IMR-90 (cell line): ENCODE data around the gene RBFOX2. TPM values are rescaled to one million over a fixed set of nuclear protein-coding genes. Genes with fewer than 3 reads are reported as not detected.

Source experiments
- ATAC-seq: fragments of 200-7000 bp; cut with Tn5 transposase; 2 replicates; pipeline ENCODE4 v1.9.1; 2020; ENCODE audit warnings: low read depth, mild to moderate bottlenecking, moderate library complexity
- BruUV-seq: library from RNA; stranded (reverse); fragments of 400-500 nt; replicated peaks from 2 replicates; lab custom pipeline; 2021; lab: Mats Ljungman, UMichigan
- CTCF ChIA-PET: fragments of 300-600 bp; formaldehyde crosslinking; extraction: SDS; loops from one replicate; lab custom pipeline; 2021; ENCODE audit warnings: antibody characterized with exemption; lab: Yijun Ruan, JAX
- POLR2A ChIA-PET: fragments of 300-600 bp; sonication (Branson Sonifier 250); formaldehyde crosslinking; loops from one replicate; lab custom pipeline; 2022; ENCODE audit warnings: antibody characterized with exemption; ENCODE audit not compliant: unreplicated experiment; lab: Charles Lee
- DNase-seq: peaks from one replicate; pipeline ENCODE4 v3.0.0; 2013
- H2AFZ ChIP-seq: replicated peaks from 2 replicates; pipeline ENCODE3; 2013; ENCODE audit warnings: low read length, mild to moderate bottlenecking; ENCODE audit not compliant: poor library complexity
- H2AK5ac ChIP-seq: 2 replicates; pipeline ENCODE4 v1.6.1; 2013; ENCODE audit warnings: low read depth, low read length, inconsistent platforms
- H2AK9ac ChIP-seq: replicated peaks from 2 replicates; pipeline ENCODE3; 2013; ENCODE audit warnings: mild to moderate bottlenecking, low read depth, low read length, moderate library complexity; ENCODE audit not compliant: poor library complexity
- H2BK120ac ChIP-seq: 2 replicates; pipeline ENCODE4 v1.6.1; 2013; ENCODE audit warnings: low read depth, low read length, inconsistent platforms
- H2BK15ac ChIP-seq: 3 replicates; pipeline ENCODE4 v1.6.1; 2013; ENCODE audit warnings: low read depth, low read length, inconsistent platforms
- H2BK20ac ChIP-seq: 2 replicates; pipeline ENCODE4 v1.6.1; 2013; ENCODE audit warnings: low read depth, mild to moderate bottlenecking, inconsistent platforms, low read length, moderate library complexity
- H2BK5ac ChIP-seq: 2 replicates; pipeline ENCODE4 v1.6.1; 2013; ENCODE audit warnings: mild to moderate bottlenecking, low read depth, low read length, inconsistent platforms; ENCODE audit not compliant: poor library complexity, severe bottlenecking
- H3K14ac ChIP-seq: replicated peaks from 2 replicates; pipeline ENCODE4 v1.6.1; 2013; ENCODE audit warnings: low read depth, low read length, inconsistent platforms
- H3K18ac ChIP-seq: 2 replicates; pipeline ENCODE4 v1.6.1; 2013; ENCODE audit warnings: low read depth, low read length, control low read depth
- H3K23ac ChIP-seq: 2 replicates; pipeline ENCODE4 v1.6.1; 2013; ENCODE audit warnings: low read depth, low read length, inconsistent platforms
- H3K27ac ChIP-seq: 2 replicates; pipeline ENCODE4 v1.5.1; 2013; ENCODE audit warnings: mild to moderate bottlenecking, control low read depth, low read length; ENCODE audit not compliant: insufficient read depth
- H3K27me3 ChIP-seq: 2 replicates; pipeline ENCODE4 v1.6.1; 2013; ENCODE audit warnings: low read length; ENCODE audit not compliant: control insufficient read depth, insufficient read depth
- H3K36me3 ChIP-seq: 2 replicates; pipeline ENCODE4 v1.6.1; 2013; ENCODE audit warnings: low read length, mixed read lengths; ENCODE audit not compliant: control insufficient read depth, insufficient read depth
- H3K4ac ChIP-seq: 2 replicates; pipeline ENCODE4 v1.6.1; 2013; ENCODE audit warnings: low read depth, low read length, inconsistent platforms
- H3K4me1 ChIP-seq: 2 replicates; pipeline ENCODE4 v1.6.1; 2013; ENCODE audit warnings: low read length, mixed read lengths; ENCODE audit not compliant: control insufficient read depth, insufficient read depth
- H3K4me2 ChIP-seq: 2 replicates; pipeline ENCODE4 v1.6.1; 2013; ENCODE audit warnings: low read depth, mild to moderate bottlenecking, control low read depth, low read length, moderate library complexity
- H3K4me3 ChIP-seq: 2 replicates; pipeline ENCODE4 v1.5.1; 2013; ENCODE audit warnings: low read depth, mild to moderate bottlenecking, control low read depth, low read length, moderate library complexity; ENCODE audit not compliant: insufficient read depth
- H3K56ac ChIP-seq: 2 replicates; pipeline ENCODE4 v1.6.1; 2013; ENCODE audit warnings: low read length, inconsistent platforms; ENCODE audit not compliant: insufficient read depth; ENCODE audit errors: extremely low read depth
- H3K79me1 ChIP-seq, 2 experiments: 2 replicates each; pipeline ENCODE4 v1.6.1; 2013; ENCODE audit warnings: low read length in 2 of 2, inconsistent platforms in 1 of 2, low read depth in 1 of 2
- H3K9ac ChIP-seq: 2 replicates; pipeline ENCODE4 v1.6.1; 2013; ENCODE audit warnings: low read depth, low read length, control low read depth
- H3K9me1 ChIP-seq: 2 replicates; pipeline ENCODE4 v1.6.1; 2013; ENCODE audit warnings: low read length, inconsistent platforms; ENCODE audit not compliant: insufficient read depth
- H3K9me3 ChIP-seq: 2 replicates; pipeline ENCODE4 v1.6.1; 2013; ENCODE audit warnings: low read length; ENCODE audit not compliant: control insufficient read depth, insufficient read depth
- H4K20me1 ChIP-seq: 2 replicates; pipeline ENCODE4 v1.6.1; 2013; ENCODE audit warnings: low read length, inconsistent platforms; ENCODE audit not compliant: insufficient read depth
- H4K5ac ChIP-seq: 2 replicates; pipeline ENCODE4 v1.6.1; 2013; ENCODE audit warnings: mild to moderate bottlenecking, low read depth, low read length, control low read depth
- H4K8ac ChIP-seq, 2 experiments: 2 replicates each; pipeline ENCODE4 v1.6.1; 2013; ENCODE audit warnings: low read depth in 2 of 2, low read length in 2 of 2, control low read depth in 1 of 2, inconsistent platforms in 1 of 2
- H4K91ac ChIP-seq: 2 replicates; pipeline ENCODE4 v1.6.1; 2013; ENCODE audit warnings: low read depth, low read length, inconsistent platforms; ENCODE audit not compliant: insufficient read depth
- ELK1 ChIP-seq: fragments of 150-350 bp; IDR thresholded peaks from 2 replicates; pipeline ENCODE4 v1.6.1; 2016; ENCODE audit warnings: low read depth, mild to moderate bottlenecking, low read length, moderate library complexity, borderline replicate concordance
- FOS ChIP-seq: fragments of 150-350 bp; IDR thresholded peaks from 2 replicates; pipeline ENCODE4 v1.6.1; 2016; ENCODE audit warnings: low read depth, low read length
- MAZ ChIP-seq: IDR thresholded peaks from 2 replicates; pipeline ENCODE4 v1.6.1; 2012; ENCODE audit warnings: low read depth, mild to moderate bottlenecking, low read length, improper control_type of control experiment, moderate library complexity, borderline replicate concordance
- POLR2A ChIP-seq: IDR thresholded peaks from 2 replicates; pipeline ENCODE4 v1.6.1; 2012; ENCODE audit warnings: mild to moderate bottlenecking, low read depth, low read length
- RFX5 ChIP-seq: IDR thresholded peaks from 2 replicates; pipeline ENCODE4 v1.8.0; 2012; ENCODE audit warnings: low read depth, mild to moderate bottlenecking, low read length, moderate library complexity
- WGBS, 2 experiments: methylation state at CpG; one replicate each; pipeline versions ENCODE4 v1.1.5 to v1.1.7; 2013; ENCODE audit warnings: missing lambda C conversion rate in 2 of 2; ENCODE audit not compliant: insufficient read length in 1 of 2; ENCODE audit errors: extremely low coverage in 2 of 2; 5-methylcytosine and 5-hydroxymethylcytosine counted together
- dilution Hi-C: fragments of 300-500 bp; cut with HindIII; formaldehyde crosslinking; loops from one replicate; pipeline ENCODE4 v1.14.3; 2018; ENCODE audit warnings: low sequenced_read_pairs; ENCODE audit not compliant: unreplicated experiment
- in situ Hi-C: fragments of 300-500 bp; cut with MboI; formaldehyde crosslinking; loops from 3 replicates; pipeline ENCODE4 v1.14.3; 2019; ENCODE audit warnings: low sequenced_read_pairs, inconsistent platforms, mixed read lengths
- intact Hi-C: fragments of 100-400 bp; cut with micrococcal nuclease; formaldehyde crosslinking; loops from 2 replicates; pipeline ENCODE4 v1.10.0; 2022
- polyA plus RNA-seq, 3 experiments: library from polyadenylated mRNA; depleted of rRNA; stranded (reverse); fragments of >200 nt; gene quantifications; 2 replicates each; pipeline ENCODE4 v1.2.3, GENCODE V29; 2012; ENCODE audit warnings: low replicate concordance in 1 of 3
- total RNA-seq: library from RNA; depleted of rRNA; stranded (reverse); fragments of >200 nt; gene quantifications from 2 replicates; pipeline ENCODE4 v1.2.3, GENCODE V29; 2012

RBFOX2 gene
- total and polyA plus RNA-seq, 2 of the 4 experiments (the other 2 are of a cell fraction), result 146 to 178 TPM

- H4K20me1 ChIP-seq, result no peaks in the 10 kb centered on the region
- TF ChIP-seq ELK1 (no peak), POLR2A (no peak), RFX5 (no peak), MAZ (no peak), FOS (no peak)
- dilution Hi-C loops, result no loop called here
- no peak overlapping the region for H4K5ac ChIP-seq
- no peak overlapping the region for H2AK9ac ChIP-seq
- no peak overlapping the region for H2AK5ac ChIP-seq
- in situ Hi-C loops, result no loop called here
- 0 out of 2 replicates have a peak overlapping the region, but pooled peaks have one; percentile 40 for H3K4ac ChIP-seq
- H3K9me1 ChIP-seq, result peaks cover 10% of the 10 kb centered on the region; the same call in 1 of the 2 replicates
- H3K4me3 ChIP-seq, result no peak overlapping the region
- CTCF ChIA-PET, result interaction anchor here (1.0 to 3.5 kb wide), 2 partner anchors 9 to 74 kb away, joined by 3 to 16 read pairs; no protein-coding TSS in a partner anchor
- H2BK20ac ChIP-seq, result no peak overlapping the region
- H4K91ac ChIP-seq, result no peak overlapping the region
- H3K27me3 ChIP-seq, result no peaks in the 10 kb centered on the region
- DNase-seq (peak; percentile 56), ATAC-seq (peak; percentile 71; the same call in 1 of the 2 replicates)
- no peak overlapping the region for H3K9ac ChIP-seq
- H3K27ac ChIP-seq, result no peak overlapping the region
- H3K4me1 ChIP-seq, result peaks cover 11% of the 10 kb centered on the region
- no peaks in the 10 kb centered on the region for H3K36me3 ChIP-seq
- H2BK15ac ChIP-seq, result peak overlapping the region; percentile 70; the same call in 1 of the 3 replicates
- intact Hi-C loops, result no loop called here
- H3K23ac ChIP-seq, result no peak overlapping the region
- no peak overlapping the region for H3K4me2 ChIP-seq
- WGBS, 2 experiments, result 100% methylated on average over 1 of the region's 1 CpG; no CpG with 5 or more reads in 1 of the 2 experiments
- no peak overlapping the region for H3K18ac ChIP-seq
- no peak overlapping the region for H2AFZ ChIP-seq
- no peaks in the 10 kb centered on the region for H3K9me3 ChIP-seq
- no peaks in the 10 kb centered on the region; a peak in 1 of 4 replicates for H3K79me1 ChIP-seq
- peak overlapping the region; percentile 57; the same call in 1 of the 2 replicates for H2BK120ac ChIP-seq
- POLR2A ChIA-PET, result interaction anchor here (1.1 kb wide), 1 partner anchor 9 kb away, joined by 3 read pairs; no protein-coding TSS in a partner anchor
- no TSS peak for BruUV-seq
- H3K14ac ChIP-seq, result no peak overlapping the region
- no peak overlapping the region for H4K8ac ChIP-seq
- H3K56ac ChIP-seq, result no peak overlapping the region
- H2BK5ac ChIP-seq, result no peak overlapping the region
These were observed 28.4 kb upstream of the RBFOX2 start for GRCh38 chr22:36056980-36057379.
